Body of pancreas (tissue), 4 donors: ENCODE results near the gene CFAP90. TPM values are rescaled to one million over a fixed set of nuclear protein-coding genes. Genes with fewer than 3 reads are reported as not detected.

Experiments
- ATAC-seq: fragments of 150-250 bp; one replicate; pipeline ENCODE4 v1.9.1; 2016
- DNase-seq, 4 donors: peaks; one replicate each; pipeline ENCODE4 v3.0.0-alpha.2; 2019
- H3K27ac ChIP-seq, 4 donors: fragments of 200-600 bp; sonication (generic); 1 replicate in 3 of 4; 2 replicates in 1 of 4; pipeline versions ENCODE4 v1.5.1 to v1.6.1; 2016 to 2019; ENCODE audit warnings: mild to moderate bottlenecking in 1 of 4, mixed read lengths in 1 of 4, moderate library complexity in 1 of 4
- H3K27me3 ChIP-seq, 2 donors: fragments of 200-600 bp; sonication (generic); one replicate each; pipeline ENCODE4 v1.6.0; 2016; ENCODE audit warnings: mild to moderate bottlenecking in 1 of 2
- H3K36me3 ChIP-seq, 2 donors: fragments of 200-600 bp; sonication (generic); replicated peaks in 1 of 2; 2 replicates each; pipeline ENCODE4 v1.5.1; 2016; ENCODE audit warnings: low read depth in 2 of 2; ENCODE audit not compliant: insufficient read depth in 1 of 2
- H3K4me1 ChIP-seq: fragments of 200-600 bp; sonication (generic); one replicate; pipeline ENCODE4 v1.6.0; 2016
- H3K4me3 ChIP-seq, 2 donors: fragments of 200-600 bp; sonication (generic); 1 replicate in 1 of 2; 2 replicates in 1 of 2; pipeline ENCODE4 v1.5.1; 2016 to 2019
- H3K9me3 ChIP-seq, 3 donors: fragments of 200-600 bp; sonication (generic); 1 replicate in 2 of 3; 2 replicates in 1 of 3; pipeline ENCODE4 v1.5.1; 2016
- CTCF ChIP-seq, 7 experiments: fragments of 450-650 bp in 4 of 7; fragments of 200-600 bp in 3 of 7; sonication (generic) in 3 of 7; IDR thresholded peaks; one replicate each; pipeline ENCODE4 v1.5.1; 2016 to 2019; ENCODE audit warnings: antibody characterized with exemption in 7 of 7
- POLR2A ChIP-seq, 3 donors: fragments of 450-650 bp; IDR thresholded peaks; one replicate each; pipeline ENCODE4 v1.6.1; 2016; ENCODE audit warnings: antibody characterized with exemption in 3 of 3, mild to moderate bottlenecking in 2 of 3
- whole genome bisulfite sequencing, 2 donors: methylation state at CpG; one replicate each; pipeline ENCODE4 v1.1.5; 2017; 5-methylcytosine and 5-hydroxymethylcytosine counted together
- intact Hi-C: fragments of 100-400 bp; cut with DNase I; formaldehyde crosslinking; loops from one replicate; pipeline ENCODE4 v1.15.1; 2023
- total RNA-seq, 2 donors: library from RNA; depleted of rRNA; stranded (reverse); fragments of >200 nt; gene quantifications; one replicate each; pipeline ENCODE4 v1.1.0, GENCODE V29; 2016

Gene CFAP90
- total RNA-seq, 2 donors from 2014 or later = 0.52 to 10.2 TPM

- peaks cover 0 to 2% of the 10 kb centered on the region in 2 donors for H3K36me3 ChIP-seq
- no peaks in the 10 kb centered on the region for H3K9me3 ChIP-seq
- peak overlapping the region; percentile 74 to 94 (median 86) for H3K27ac ChIP-seq
- TF ChIP-seq CTCF (IDR thresholded peaks at IDR 0.05) (no peak), POLR2A (IDR thresholded peaks at IDR 0.05) (no peak)
- peaks cover 28% of the 10 kb centered on the region for H3K4me1 ChIP-seq
- intact Hi-C loops = no loop called here
- WGBS, 2 donors = 0 to 2% methylated on average over 10 to 41 of the region's 41 CpGs
- DNase-seq (peak in 3 of 4 donors; percentile 21 to 52 (median 31)), ATAC-seq (peak; percentile 57)
- peak overlapping the region; percentile 97 to 98 for H3K4me3 ChIP-seq
- H3K27me3 ChIP-seq = no peaks in the 10 kb centered on the region
Observed at GRCh38 chr5:7869474-7870136, 18.7 kb upstream of the CFAP90 start.

- TF ChIP-seq CTCF (IDR thresholded peaks at IDR 0.05) = no peak
- TF ChIP-seq POLR2A (IDR thresholded peaks at IDR 0.05) = peak; percentile 74 to 87 (median 85)
- ATAC-seq = peak; percentile 100
- H3K9me3 ChIP-seq = no peaks in the 10 kb centered on the region
- intact Hi-C loops = no loop called here
- peak within 1 kb of the TSS; percentile 97 to 98 for H3K4me3 ChIP-seq
- peaks cover 28% of the 10 kb centered on the region for H3K4me1 ChIP-seq
- peaks cover 0 to 2% of the 10 kb centered on the region in 2 donors for H3K36me3 ChIP-seq
- 0% methylated on average over 16 to 82 of the region's 83 CpGs for WGBS, 2 donors
- H3K27ac ChIP-seq = peak within 1 kb of the TSS; percentile 74 to 94 (median 86)
- DNase-seq = peak; percentile 90 to 95 (median 92)
- no peaks in the 10 kb centered on the region for H3K27me3 ChIP-seq
Observed at GRCh38 chr5:7868773-7869473, 18.0 kb upstream of the CFAP90 start, which contains the start of the genes FASTKD3 and MTRR. Gene FASTKD3 (minus strand): TSS chr5:7869031. CDS start chr5:7868083, 948 bp downstream. Gene MTRR (plus strand): TSS chr5:7869148. CDS start chr5:7870795, 1,647 bp downstream.

- DNase-seq (no peak), ATAC-seq (no peak)
- Histone ChIP-seq H3K4me3 (peak overlapping the region; percentile 97 to 98), H3K4me1 (peaks cover 28% of the 10 kb centered on the region), H3K9me3 (no peaks in the 10 kb centered on the region), H3K36me3 (peaks cover 0 to 2% of the 10 kb centered on the region in 2 donors), H3K27me3 (no peaks in the 10 kb centered on the region), H3K27ac (peak overlapping the region; percentile 62 to 94 (median 86))
- WGBS, 2 donors = 0 to 1% methylated on average over 8 of the region's 8 CpGs
- TF ChIP-seq POLR2A (IDR thresholded peaks at IDR 0.05) = no peak
- no peak for TF ChIP-seq CTCF (IDR thresholded peaks at IDR 0.05)
- intact Hi-C loops = no loop called here
Observed at GRCh38 chr5:7868427-7868772, 17.5 kb upstream of the CFAP90 start.

GRCh38 chr5:7867260-7867659, 16.3 kb upstream of the CFAP90 start:
- 32 to 47% methylated on average over 3 of the region's 3 CpGs for WGBS, 2 donors
- ATAC-seq (no peak), DNase-seq (no peak)
- no peaks in the 10 kb centered on the region for H3K27me3 ChIP-seq
- peaks cover 0 to 4% of the 10 kb centered on the region in 2 donors for H3K36me3 ChIP-seq
- H3K4me3 ChIP-seq = no peak overlapping the region
- TF ChIP-seq POLR2A (IDR thresholded peaks at IDR 0.05) = no peak
- TF ChIP-seq CTCF (IDR thresholded peaks at IDR 0.05) = no peak
- H3K4me1 ChIP-seq = peaks cover 28% of the 10 kb centered on the region
- no peaks in the 10 kb centered on the region for H3K9me3 ChIP-seq
- no peak overlapping the region for H3K27ac ChIP-seq
- intact Hi-C loops = no loop called here
